CD4-positive, alpha-beta T cell treated with Interleukin-17A for 1 hour (primary cell): ENCODE measurements around the gene MARF1.
"Not testable (repeated sequence)": the region's sequence is repeated elsewhere in the genome, so short reads cannot be mapped to it uniquely, and the experiment has no call there.

Experiments used
- DNase-seq: peaks from one replicate; pipeline ENCODE4 v3.0.0-alpha.2; 2020

The MARF1 gene

GRCh38 chr16:15620611-15621195 is 22.3 kb downstream of the MARF1 start:
- DNase-seq = no peak

DNA sequence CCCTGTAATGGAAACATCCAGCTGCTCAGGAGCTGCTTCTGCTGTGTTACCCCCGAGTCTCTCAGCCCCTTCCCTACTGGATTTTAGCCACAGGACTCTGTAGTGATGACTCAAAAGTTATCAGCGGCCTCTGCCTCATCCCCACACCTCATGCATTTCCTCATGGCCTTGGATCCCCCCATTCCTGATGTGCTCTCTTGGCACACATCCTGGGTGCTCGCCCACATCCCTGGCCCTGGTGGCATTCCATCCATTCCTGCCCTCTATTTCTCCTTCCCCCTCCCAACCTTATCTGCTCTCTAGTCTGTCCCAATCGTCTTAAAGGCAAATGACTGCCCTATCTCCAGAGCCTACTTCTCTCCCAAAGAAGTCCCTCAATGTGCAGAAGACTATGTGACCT is 24.6 kb downstream of the MARF1 start:
- no peak for DNase-seq

DNA sequence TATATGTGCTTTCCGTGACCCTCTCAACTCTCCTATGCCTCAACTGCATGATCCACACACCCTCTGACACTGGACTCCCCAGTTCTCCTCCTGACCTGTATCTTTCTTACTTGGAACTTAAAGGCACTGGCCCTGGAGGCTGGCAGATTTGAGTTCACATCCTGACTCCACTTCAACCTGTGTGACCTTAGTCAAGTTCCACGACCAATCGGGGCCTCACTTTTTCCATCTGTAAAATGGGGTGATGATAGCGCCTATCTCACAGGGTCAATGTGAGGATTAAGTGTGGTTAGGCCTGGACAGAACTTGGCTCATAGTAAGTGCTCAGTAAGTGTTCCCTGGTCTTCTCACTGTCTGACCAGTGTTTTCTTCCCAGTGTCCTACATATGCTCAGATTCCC is 25.1 kb downstream of the MARF1 start:
- DNase-seq = no peak

DNA sequence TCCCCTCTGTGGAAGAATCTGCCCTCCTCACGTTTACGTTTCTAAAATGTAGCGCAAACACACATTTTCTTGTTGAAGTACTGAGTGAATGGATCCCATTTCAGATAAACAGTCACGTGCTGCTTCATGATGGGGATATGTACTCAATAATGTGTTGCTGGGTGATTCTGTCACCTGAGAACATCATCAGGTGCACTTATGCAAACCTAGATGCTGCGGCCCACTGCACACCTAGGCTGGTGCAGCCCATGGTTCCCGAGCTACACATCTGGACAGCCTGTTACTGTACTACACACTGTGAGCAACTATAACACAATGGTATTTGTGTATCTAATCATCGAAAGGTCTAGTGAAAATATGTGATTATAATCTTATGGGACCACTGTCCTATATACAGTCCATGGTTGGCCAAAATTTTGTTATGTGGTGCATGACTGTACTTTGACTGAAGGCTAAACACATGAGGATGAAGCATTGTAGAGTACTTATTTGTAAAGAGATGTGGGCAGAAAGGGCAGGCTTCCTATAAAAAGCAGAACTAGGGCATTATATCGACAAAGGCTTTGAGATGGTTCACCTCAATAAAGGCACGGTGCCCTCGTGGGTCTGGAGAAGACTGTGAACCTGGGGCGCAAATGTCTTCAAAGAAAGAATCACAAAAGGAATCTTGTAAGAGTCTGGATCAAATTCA is 26.3 kb downstream of the MARF1 start:
- no peak for DNase-seq

GRCh38 chr16:15616012-15616411 is 26.9 kb downstream of the MARF1 start:
- DNase-seq = no peak

- no peak for DNase-seq
Measured at GRCh38 chr16:15613676-15614075, 29.3 kb downstream of the MARF1 start.

- no peak for DNase-seq
Measured at GRCh38 chr16:15611610-15612009, 31.3 kb downstream of the MARF1 start.

DNA sequence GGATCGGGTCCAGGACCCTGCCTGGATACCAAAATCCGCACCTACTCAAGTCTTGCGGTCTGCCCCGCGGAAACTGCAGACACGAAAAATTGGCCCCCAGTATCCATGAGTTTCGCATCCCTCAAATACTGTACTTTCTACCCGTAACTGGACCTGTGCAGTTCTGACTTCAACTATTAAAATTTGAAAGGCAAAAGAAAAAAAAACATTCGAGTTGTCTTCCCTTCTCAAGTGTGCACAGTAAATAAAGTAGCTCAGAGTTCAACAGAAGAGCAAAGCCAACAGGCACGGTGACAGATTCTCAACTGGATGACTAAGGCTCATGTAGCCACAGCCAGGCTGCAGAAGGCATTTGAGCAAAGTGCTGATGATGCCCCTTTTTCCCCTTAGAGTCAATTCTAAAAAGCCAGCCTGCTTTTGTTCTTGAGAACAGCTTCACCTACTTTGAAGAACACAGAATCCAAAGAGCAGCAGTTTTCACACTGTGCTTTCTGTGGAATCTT is 32.5 kb downstream of the MARF1 start:
- no peak for DNase-seq

DNA sequence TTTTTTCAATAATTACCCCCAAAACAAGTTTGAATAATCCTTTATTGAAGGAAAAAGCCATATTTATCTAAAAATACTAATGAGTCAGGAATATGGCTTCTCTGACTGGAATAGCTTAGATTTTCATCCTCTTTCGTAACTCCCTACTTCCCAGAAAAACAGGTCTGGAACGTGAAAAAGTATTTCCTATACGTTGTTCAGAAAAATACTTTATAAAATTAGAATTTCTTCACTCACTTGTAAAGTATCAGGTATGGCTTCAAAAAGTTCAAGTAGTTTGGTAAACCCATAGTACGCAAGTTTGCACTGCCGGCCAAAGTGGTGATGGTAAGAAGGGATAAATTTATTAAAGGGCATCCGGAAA is 33.7 kb downstream of the MARF1 start:
- no peak for DNase-seq

GRCh38 chr16:15608398-15609285 is 34.3 kb downstream of the MARF1 start:
- no peak for DNase-seq

GRCh38 chr16:15607700-15608396 is 35.1 kb downstream of the MARF1 start:
- DNase-seq = no peak

DNA sequence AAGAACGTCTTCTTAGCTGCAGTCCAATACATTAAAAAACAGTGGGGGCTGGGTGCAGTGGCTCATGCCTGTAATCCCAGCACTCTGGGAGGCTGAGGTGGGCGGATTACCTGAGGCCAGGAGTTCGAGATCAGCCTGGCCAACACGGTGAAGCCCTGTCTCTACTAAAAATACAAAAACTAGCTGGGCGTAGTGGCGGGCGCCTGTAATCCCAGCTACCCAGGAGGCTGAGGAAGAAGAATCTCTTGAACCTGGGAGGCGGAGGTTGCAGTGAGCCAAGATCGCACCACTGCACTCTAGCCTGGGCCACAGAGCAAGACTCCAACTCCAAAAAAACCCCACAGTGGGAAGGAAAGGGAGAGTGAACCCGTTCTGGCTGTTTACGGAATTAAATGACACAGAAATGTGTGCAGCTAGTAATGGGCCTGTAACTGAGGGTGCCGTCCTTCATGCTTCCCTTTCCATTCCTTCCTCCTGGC is 35.7 kb downstream of the MARF1 start:
- DNase-seq = not testable (repeated sequence)

DNA sequence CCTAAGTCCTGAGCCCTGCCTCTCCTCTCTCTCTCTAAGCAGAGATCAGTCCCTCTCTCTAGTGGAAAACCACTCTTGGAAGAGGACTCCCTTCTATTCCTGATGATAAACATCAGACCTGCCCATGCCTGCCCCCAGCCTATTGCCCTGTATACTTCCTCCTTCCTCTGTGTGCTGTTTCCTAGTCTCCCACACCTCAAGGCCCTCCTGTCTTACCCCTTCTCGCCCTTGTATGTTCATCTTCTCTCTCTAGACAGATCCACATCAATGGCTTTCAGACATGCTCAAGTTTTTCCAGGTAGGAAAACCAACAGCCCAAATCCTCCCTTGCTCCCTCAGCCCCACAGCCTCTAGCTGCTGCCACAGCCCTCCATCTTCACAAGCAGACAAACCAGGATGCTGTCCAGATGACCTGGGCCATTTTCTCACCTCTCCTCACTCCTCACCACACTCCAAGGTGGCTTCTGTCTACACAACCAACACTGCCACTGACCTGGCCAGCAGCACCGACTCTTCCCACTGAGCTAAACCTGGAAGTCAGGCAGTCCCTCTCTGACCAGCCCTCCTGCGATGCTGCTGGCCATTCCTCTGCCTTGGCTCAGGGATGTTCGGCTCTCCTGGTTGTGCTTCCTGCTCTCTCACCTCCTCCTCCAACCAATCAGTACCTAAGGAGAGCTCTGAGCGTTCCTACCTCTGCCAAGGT is 36.3 kb downstream of the MARF1 start:
- no peak for DNase-seq

- DNase-seq = no peak
Measured at GRCh38 chr16:15605839-15606517, 37.0 kb downstream of the MARF1 start.

DNA sequence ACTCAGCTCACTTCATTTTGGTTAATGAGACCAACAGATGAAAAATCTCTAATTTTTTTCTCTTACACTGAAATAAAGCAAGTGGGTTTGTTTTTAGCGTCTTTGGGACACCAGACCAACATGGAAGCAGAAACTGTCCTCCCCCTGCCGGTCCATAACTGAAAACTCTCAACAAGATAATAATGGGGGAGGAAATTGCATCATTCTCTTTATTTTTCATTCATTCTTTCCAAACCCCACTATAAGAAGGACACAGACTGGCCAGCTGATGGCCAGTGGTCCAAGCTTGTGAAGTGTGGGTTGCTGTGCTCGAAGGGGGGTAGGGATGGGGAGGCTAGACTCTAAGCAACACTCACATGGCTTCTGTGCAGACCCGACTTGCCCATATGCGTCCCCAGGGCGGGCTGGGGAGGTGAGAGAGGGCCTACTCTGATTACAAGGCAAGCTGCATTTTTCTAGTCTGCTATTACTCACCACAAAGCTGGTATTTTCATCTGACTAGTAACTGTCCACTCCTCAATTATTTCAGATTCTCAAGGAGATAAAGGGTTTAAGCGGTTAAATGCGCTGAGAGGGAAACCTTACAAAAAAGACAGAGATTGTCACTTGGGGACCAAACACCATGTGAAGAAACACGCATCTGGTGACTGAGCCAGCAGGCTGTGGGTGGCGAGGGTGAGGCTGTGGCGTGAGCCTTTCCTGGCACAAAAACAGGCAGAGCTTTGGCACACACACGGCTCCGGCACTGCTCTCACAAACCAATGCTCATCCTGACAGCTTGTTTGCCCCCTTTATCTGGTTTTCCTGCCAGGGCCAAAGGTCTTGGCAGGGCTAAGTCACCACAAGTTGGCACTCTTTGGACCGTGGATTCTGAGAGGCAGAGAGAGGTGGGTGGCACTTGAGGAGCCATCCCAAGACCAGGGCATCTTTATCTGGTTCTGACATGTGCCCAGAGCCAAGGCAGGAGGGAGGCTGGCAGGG is 38.2 kb downstream of the MARF1 start:
- no peak for DNase-seq

GRCh38 chr16:15602285-15603044 is 40.5 kb downstream of the MARF1 start:
- DNase-seq = no peak

DNA sequence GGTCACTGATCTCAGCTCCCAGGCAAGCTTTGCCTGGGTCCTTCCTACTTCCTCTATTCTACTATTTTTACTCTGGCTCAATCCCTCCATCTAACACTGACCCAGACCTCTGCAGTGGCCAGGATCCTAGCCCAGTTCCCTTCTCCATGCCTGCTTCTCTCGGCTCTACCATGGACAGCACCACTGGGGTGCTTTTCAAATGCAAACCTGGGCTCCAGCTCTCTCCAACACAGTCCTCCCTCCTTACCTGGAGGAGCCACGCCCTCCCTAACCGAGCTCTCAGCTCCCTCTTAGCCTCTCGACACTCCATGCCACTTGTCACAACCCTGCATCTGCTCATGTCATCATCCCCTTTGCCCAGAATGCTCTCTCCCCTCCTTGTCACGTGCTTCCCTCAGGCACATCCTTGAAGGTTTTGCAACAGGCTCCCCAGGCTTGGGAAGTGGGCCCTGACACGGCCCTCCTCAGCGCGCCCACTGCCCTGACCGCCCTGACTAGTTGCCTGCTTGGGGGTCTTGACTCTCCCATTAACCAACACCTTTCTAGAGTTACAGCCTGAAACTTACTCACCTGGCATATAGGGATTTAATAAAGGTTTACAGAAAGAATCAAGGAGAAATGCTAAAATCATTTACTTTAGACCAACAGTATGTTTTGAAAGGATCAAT is 41.6 kb downstream of the MARF1 start:
- DNase-seq = no peak

DNA sequence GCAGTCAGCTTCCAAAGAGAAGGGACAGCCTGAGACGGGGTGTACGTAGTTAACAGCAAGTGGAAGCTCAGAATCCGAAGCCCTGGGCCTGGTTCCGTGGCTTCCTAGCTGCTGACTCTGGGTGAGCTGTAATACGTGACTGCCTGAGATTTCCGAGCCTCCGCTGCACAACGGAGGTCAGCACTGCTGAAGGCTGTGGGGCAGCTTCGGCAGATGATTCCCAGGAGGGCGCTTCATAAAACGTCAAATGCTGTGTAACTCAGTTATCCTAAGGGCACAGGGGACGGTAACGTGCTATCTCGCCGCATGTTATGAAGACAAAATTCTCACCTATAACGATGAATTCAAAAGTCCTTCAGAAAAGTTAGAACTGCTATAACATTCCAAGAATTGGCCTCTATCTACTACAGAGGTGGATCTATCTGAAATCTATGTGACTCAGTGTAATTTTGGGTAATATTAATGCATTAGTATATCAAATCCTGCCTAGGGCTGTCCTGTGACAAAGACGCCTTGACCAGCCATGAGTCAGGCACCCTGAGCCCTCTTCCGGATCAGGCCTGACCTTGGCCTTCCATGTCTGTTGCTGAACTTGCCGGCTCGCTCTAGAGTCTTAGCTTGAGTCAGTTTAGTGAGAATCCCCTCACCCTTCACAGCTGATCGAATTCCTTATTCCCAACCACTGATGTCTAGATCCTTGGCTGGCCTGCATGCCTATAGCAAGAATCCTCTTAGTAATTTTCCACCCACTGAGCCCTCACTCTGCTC is 43.5 kb downstream of the MARF1 start:
- no peak for DNase-seq
